H1 (cell line): ENCODE measurements around the gene EEF1AKMT3.

Experiments
- CBX5 ChIP-seq: fragments of 300-800, 300-1000 bp; sonication (generic); IDR thresholded peaks from 2 replicates; pipeline ENCODE4 v1.7.1; 2016; ENCODE audit warnings: antibody characterized with exemption, low read length, low read depth
- CREB1 ChIP-seq: IDR thresholded peaks from 2 replicates; pipeline ENCODE4 v1.6.1; 2012; ENCODE audit warnings: inconsistent platforms
- SUZ12 ChIP-seq: fragments of 200-600 bp; sonication (generic); IDR thresholded peaks from 2 replicates; pipeline ENCODE4 v1.6.1; 2012; ENCODE audit warnings: mild to moderate bottlenecking, inconsistent platforms, low read length, moderate library complexity, mixed read lengths
- TAF1 ChIP-seq: IDR thresholded peaks from 2 replicates; pipeline ENCODE4 v1.6.1; 2011; ENCODE audit warnings: mild to moderate bottlenecking, low read depth, low read length
- YY1 ChIP-seq: IDR thresholded peaks from 2 replicates; pipeline ENCODE4 v1.6.1; 2011; ENCODE audit warnings: low read depth, mild to moderate bottlenecking, low read length
- TF ChIP-seq, protein P1 (sequence below), 3 experiments: IDR thresholded peaks; 1 replicate in 2 of 3; 2 replicates in 1 of 3; pipeline versions ENCODE4 v1.5.1 to v1.6.1; 2011; ENCODE audit warnings: low read length in 3 of 3, mild to moderate bottlenecking in 3 of 3, inconsistent platforms in 2 of 3, low read depth in 1 of 3, moderate library complexity in 1 of 3; ENCODE audit not compliant: insufficient read depth in 1 of 3; ENCODE audit errors: control extremely low read depth in 1 of 3

DNA sequence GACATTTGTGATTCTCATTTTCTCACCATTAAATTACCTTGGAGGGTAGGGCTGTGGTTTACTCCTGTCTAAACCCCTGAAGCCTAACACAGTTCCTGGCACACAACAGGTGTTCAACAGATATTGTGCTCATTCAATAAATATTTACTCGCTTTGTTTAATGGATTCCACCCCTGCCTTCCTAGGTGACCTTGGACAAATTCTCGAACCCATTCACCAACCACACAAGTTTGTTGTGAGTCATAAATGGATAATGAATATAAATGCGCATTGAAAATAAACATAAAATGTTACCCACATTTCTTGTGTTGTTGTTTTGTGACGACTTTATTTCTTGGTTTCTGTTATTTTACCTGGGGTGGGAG is 9.8 kb downstream of the EEF1AKMT3 start:
- TF ChIP-seq TAF1 (no peak), YY1 (no peak), CREB1 (no peak), CBX5 (no peak), SUZ12 (no peak)
- TF ChIP-seq, protein P1, sequence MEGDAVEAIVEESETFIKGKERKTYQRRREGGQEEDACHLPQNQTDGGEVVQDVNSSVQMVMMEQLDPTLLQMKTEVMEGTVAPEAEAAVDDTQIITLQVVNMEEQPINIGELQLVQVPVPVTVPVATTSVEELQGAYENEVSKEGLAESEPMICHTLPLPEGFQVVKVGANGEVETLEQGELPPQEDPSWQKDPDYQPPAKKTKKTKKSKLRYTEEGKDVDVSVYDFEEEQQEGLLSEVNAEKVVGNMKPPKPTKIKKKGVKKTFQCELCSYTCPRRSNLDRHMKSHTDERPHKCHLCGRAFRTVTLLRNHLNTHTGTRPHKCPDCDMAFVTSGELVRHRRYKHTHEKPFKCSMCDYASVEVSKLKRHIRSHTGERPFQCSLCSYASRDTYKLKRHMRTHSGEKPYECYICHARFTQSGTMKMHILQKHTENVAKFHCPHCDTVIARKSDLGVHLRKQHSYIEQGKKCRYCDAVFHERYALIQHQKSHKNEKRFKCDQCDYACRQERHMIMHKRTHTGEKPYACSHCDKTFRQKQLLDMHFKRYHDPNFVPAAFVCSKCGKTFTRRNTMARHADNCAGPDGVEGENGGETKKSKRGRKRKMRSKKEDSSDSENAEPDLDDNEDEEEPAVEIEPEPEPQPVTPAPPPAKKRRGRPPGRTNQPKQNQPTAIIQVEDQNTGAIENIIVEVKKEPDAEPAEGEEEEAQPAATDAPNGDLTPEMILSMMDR (IDR thresholded peaks at IDR 0.05; ENCODE audit: control extremely low read depth in 1 of 3, insufficient read depth in 1 of 3, low read depth in 1 of 3, low read length in 3 of 3), result no peak
